Upper lobe of right lung (tissue), 1 donor: ENCODE data around the gene AP1M1. TPM values are rescaled to one million over a fixed set of nuclear protein-coding genes. Genes with fewer than 3 reads are reported as not detected.
"Not testable (repeated sequence)": the region's sequence is repeated elsewhere in the genome, so short reads cannot be mapped to it uniquely, and the experiment has no call there.

Experiments used
- ATAC-seq: fragments of 200-7000 bp; cut with Tn5 transposase; one replicate; pipeline ENCODE4 v1.9.1; 2020; ENCODE audit warnings: mild to moderate bottlenecking, moderate library complexity
- DNase-seq: peaks from one replicate; pipeline ENCODE4 v3.0.0-alpha.2; 2020
- H3K27ac ChIP-seq: fragments of 200-600 bp; one replicate; pipeline ENCODE4 v1.8.0; 2022
- H3K27me3 ChIP-seq: fragments of 200-600 bp; one replicate; pipeline ENCODE4 v1.8.0; 2022; ENCODE audit warnings: mild to moderate bottlenecking
- H3K36me3 ChIP-seq: fragments of 200-600 bp; one replicate; pipeline ENCODE4 v1.8.0; 2022
- H3K4me1 ChIP-seq: fragments of 200-600 bp; one replicate; pipeline ENCODE4 v1.8.0; 2022
- H3K4me3 ChIP-seq: fragments of 200-600 bp; one replicate; pipeline ENCODE4 v1.8.0; 2022; ENCODE audit warnings: mild to moderate bottlenecking
- H3K9me3 ChIP-seq: fragments of 200-600 bp; one replicate; pipeline ENCODE4 v1.8.0; 2022
- intact Hi-C: fragments of 100-400 bp; cut with DNase I; formaldehyde crosslinking; loops from one replicate; pipeline ENCODE4 v1.11.0; 2022
- total RNA-seq: library from RNA; stranded (reverse); fragmentation: NEBNext Ultra II Directional; extraction: Animal tissue kit (Norgen Biotek cat#: 25700); gene quantifications from one replicate; pipeline ENCODE4 v1.2.1, GENCODE V29; 2021
- TF ChIP-seq, protein P1 (sequence below): fragments of 200-600 bp; IDR thresholded peaks from one replicate; pipeline ENCODE4 v1.8.0; 2022; ENCODE audit warnings: antibody characterized with exemption
- donor health status: DM: no; HTN: yes; CAD: no; lungs with severe emphysema.

The AP1M1 gene
- total RNA-seq, 1 donor from 2014 or later: 72.1 TPM

DNA sequence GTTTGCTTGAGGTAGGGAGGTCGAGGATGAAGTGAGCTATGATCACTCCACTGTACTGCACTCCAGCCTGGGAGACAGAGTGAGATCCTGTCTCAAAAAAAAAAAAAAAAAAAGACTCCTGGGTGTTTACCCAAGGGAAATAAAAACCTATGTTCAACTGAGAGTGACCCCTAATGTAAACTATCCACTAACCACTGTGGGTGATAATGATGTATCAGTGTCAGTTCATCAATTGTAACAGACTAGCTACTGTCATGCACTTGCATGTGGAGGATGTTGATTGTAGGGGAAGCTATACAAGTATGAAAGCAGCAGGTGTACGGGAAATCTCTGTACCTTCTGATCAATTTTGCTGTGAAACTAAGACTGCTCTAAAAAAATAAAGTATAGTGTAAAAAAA is 21.8 kb upstream of the AP1M1 start:
- intact Hi-C loops: no loop called here

GRCh38 chr19:16178866-16179265 is 18.8 kb upstream of the AP1M1 start:
- intact Hi-C loops, H3K9me3 ChIP-seq, DNase-seq, H3K27ac ChIP-seq, ATAC-seq, H3K36me3 ChIP-seq, H3K4me3 ChIP-seq, H3K4me1 ChIP-seq, H3K27me3 ChIP-seq: not testable (repeated sequence)

More for the DNA sequence above, 21.8 kb upstream of the AP1M1 start:
- ATAC-seq: no peak
- H3K9me3 ChIP-seq: peaks cover 5% of the 10 kb centered on the region
- H3K36me3 ChIP-seq: no peaks in the 10 kb centered on the region
- H3K4me1 ChIP-seq: no peaks in the 10 kb centered on the region
- H3K4me3 ChIP-seq: no peak overlapping the region
- H3K27ac ChIP-seq: no peak overlapping the region
- DNase-seq: no peak
- TF ChIP-seq, protein P1, sequence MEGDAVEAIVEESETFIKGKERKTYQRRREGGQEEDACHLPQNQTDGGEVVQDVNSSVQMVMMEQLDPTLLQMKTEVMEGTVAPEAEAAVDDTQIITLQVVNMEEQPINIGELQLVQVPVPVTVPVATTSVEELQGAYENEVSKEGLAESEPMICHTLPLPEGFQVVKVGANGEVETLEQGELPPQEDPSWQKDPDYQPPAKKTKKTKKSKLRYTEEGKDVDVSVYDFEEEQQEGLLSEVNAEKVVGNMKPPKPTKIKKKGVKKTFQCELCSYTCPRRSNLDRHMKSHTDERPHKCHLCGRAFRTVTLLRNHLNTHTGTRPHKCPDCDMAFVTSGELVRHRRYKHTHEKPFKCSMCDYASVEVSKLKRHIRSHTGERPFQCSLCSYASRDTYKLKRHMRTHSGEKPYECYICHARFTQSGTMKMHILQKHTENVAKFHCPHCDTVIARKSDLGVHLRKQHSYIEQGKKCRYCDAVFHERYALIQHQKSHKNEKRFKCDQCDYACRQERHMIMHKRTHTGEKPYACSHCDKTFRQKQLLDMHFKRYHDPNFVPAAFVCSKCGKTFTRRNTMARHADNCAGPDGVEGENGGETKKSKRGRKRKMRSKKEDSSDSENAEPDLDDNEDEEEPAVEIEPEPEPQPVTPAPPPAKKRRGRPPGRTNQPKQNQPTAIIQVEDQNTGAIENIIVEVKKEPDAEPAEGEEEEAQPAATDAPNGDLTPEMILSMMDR: no peak
- no peaks in the 10 kb centered on the region for H3K27me3 ChIP-seq

DNA sequence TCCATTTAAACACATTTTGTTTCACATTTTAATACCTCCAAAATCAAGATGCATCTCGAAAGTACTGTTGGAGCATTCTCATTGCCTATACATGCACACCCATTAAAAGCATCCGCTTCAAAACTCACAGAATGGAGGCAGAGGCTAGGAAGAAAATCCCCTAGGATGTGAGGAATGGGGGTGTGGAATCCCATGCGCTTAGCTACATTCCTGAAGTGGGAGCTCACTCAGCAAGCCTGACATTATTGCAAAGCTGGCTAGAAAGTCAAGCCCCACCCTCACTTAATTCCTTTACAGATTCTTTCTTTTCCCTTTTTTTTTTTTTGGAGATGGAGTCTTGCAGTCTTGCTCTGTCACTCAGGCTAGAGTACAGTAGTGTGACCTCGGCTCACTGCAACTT is 17.1 kb upstream of the AP1M1 start:
- Histone ChIP-seq H3K4me1 (peaks cover 3% of the 10 kb centered on the region), H3K27ac (no peak overlapping the region), H3K36me3 (no peaks in the 10 kb centered on the region), H3K4me3 (no peak overlapping the region), H3K27me3 (no peaks in the 10 kb centered on the region), H3K9me3 (peaks cover 2% of the 10 kb centered on the region)
- ATAC-seq: no peak
- intact Hi-C loops: loop anchor here (5.0 to 10.0 kb wide), 2 partner anchors 138 to 556 kb away; no protein-coding TSS in a partner anchor
- TF ChIP-seq, protein P1: no peak
- DNase-seq: no peak

DNA sequence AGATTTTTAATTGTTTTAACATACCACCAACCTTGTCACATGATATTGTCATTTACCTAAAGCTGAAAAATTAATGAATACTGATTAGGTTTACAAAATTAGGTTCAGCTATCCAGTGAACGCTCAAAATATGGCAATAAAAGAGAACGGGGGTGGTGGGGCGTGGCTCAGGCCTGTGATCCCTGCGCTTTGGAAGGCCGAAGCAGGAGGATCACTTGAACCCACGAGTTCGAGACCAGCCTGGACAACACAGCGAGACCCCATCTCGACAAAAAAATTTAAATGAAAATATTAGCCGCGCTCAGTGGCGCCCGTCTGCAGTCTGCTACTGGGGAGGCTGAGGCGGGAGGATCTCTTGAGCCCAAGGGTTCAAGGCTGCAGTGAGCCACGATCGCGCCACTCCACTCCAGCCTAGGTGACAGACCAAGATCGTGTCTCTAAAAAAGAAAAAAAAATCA is 13.0 kb upstream of the AP1M1 start:
- ATAC-seq: no peak
- TF ChIP-seq, protein P1: no peak
- H3K27me3 ChIP-seq: no peaks in the 10 kb centered on the region
- no peaks in the 10 kb centered on the region for H3K9me3 ChIP-seq
- H3K36me3 ChIP-seq: peaks cover 14% of the 10 kb centered on the region
- H3K27ac ChIP-seq: no peak overlapping the region
- intact Hi-C loops: loop anchor here (5.0 to 10.0 kb wide), 2 partner anchors 142 to 560 kb away; no protein-coding TSS in a partner anchor
- H3K4me1 ChIP-seq: peaks cover 16% of the 10 kb centered on the region
- H3K4me3 ChIP-seq: peak overlapping the region; percentile 69
- DNase-seq: no peak

DNA sequence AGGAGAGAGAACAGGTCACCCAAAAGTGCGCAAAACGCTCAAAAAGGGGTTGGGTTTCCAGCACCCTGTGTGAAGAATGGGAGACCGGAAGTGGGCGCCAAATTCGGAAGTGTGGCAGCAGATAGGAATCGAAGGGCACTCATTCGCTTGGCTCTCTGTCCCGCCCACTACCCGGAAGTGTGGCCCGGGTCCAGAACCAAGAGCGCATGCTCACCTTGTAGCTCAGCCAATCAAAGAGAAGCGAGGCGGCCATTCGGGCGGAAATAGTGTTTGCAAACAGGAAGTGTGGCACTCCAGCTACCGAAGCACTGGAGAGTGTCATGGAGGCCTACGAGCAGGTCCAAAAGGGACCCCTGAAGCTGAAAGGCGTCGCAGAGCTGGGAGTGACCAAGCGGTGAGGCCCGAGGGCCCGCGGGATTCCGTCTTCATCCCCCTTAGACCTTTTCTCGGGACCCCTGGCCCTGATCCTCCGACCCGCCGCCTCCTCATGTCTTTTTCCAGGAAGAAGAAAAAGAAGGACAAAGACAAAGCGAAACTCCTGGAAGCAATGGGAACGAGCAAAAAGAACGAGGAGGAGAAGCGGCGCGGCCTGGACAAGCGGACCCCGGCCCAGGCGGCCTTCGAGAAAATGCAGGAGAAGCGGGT is 12.5 kb upstream of the AP1M1 start, which contains the start of gene FAM32A:
FAM32A (plus strand) TSS at position 288 of the 645 bp plus-strand sequence; CDS start at position 321, 33 bp downstream.
- no peaks in the 10 kb centered on the region for H3K27me3 ChIP-seq
- TF ChIP-seq, protein P1: peak; percentile 37
- DNase-seq (peak; percentile 99), ATAC-seq (peak; percentile 98)
- H3K27ac ChIP-seq: peak within 1 kb of the TSS; percentile 82
- intact Hi-C loops: loop anchor here (10.0 kb wide), 1 partner anchor 560 kb away; no protein-coding TSS in a partner anchor
- H3K9me3 ChIP-seq: no peaks in the 10 kb centered on the region
- peaks cover 19% of the 10 kb centered on the region for H3K36me3 ChIP-seq
- peak within 1 kb of the TSS; percentile 69 for H3K4me3 ChIP-seq
- peaks cover 16% of the 10 kb centered on the region for H3K4me1 ChIP-seq

DNA sequence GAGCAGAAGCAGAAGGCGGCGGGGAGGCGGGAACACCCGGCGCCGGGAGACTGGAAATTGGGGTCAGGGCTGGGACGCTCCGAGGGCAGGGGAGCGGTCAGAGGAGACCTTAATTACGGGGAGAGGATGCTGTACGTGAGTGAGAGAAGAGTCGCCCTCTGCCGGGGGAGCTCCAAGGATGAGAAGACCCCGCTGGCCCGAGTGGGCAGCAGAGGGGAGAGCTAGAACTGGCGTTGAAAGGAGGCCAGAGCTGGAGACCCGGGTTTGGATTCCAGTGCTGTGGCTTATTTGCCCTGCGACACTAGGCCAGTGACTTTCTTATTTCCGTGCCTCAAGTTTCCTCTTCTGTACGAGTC is 12.0 kb upstream of the AP1M1 start:
- peak overlapping the region; percentile 82 for H3K27ac ChIP-seq
- intact Hi-C loops: loop anchor here (10.0 kb wide), 1 partner anchor 561 kb away; no protein-coding TSS in a partner anchor
- TF ChIP-seq, protein P1: peak; percentile 37
- peaks cover 16% of the 10 kb centered on the region for H3K4me1 ChIP-seq
- no peaks in the 10 kb centered on the region for H3K9me3 ChIP-seq
- DNase-seq (peak; percentile 72), ATAC-seq (peak; percentile 15)
- peaks cover 24% of the 10 kb centered on the region for H3K36me3 ChIP-seq
- H3K27me3 ChIP-seq: no peaks in the 10 kb centered on the region
- H3K4me3 ChIP-seq: peak overlapping the region; percentile 69
